Mesothelial cell of epicardium (in vitro differentiated cells): ENCODE measurements around the gene RAB25. TPM values are rescaled to one million over a fixed set of nuclear protein-coding genes. Genes with fewer than 3 reads are reported as not detected.

ENCODE experiments used
- DNase-seq, 2 experiments: peaks; one replicate each; pipeline ENCODE4 v3.0.0; 2021; ENCODE audit warnings: low spot score in 2 of 2; ENCODE audit not compliant: unreplicated experiment in 2 of 2
- H3K27ac Mint-ChIP-seq: 2 replicates; pipeline ENCODE4 v1.8.0; 2021; ENCODE audit warnings: mixed read lengths
- H3K27me3 Mint-ChIP-seq: 2 replicates; pipeline ENCODE4 v1.8.0; 2021; ENCODE audit warnings: low read depth, mixed read lengths
- H3K36me3 Mint-ChIP-seq: 2 replicates; pipeline ENCODE4 v1.8.0; 2021; ENCODE audit warnings: mixed read lengths
- H3K4me1 Mint-ChIP-seq: 2 replicates; pipeline ENCODE4 v1.8.0; 2021; ENCODE audit warnings: mixed read lengths
- H3K4me3 Mint-ChIP-seq: 2 replicates; pipeline ENCODE4 v1.8.0; 2021; ENCODE audit warnings: mild to moderate bottlenecking, moderate library complexity, mixed read lengths
- H3K9me3 Mint-ChIP-seq: 2 replicates; pipeline ENCODE4 v1.8.0; 2021; ENCODE audit warnings: mixed read lengths
- total RNA-seq: library from RNA; stranded (reverse); gene quantifications from 3 replicates; pipeline ENCODE4 v1.2.1, GENCODE V29; 2021
- TF ChIP-seq, protein P1 (sequence below): fragments of 200-600 bp; sonication (generic); IDR thresholded peaks from one replicate; pipeline ENCODE4 v1.5.0; 2021; ENCODE audit warnings: antibody characterized with exemption; ENCODE audit not compliant: unreplicated experiment

The RAB25 gene
- total RNA-seq, 1 donor from 2014 or later = 51.1 TPM

DNA sequence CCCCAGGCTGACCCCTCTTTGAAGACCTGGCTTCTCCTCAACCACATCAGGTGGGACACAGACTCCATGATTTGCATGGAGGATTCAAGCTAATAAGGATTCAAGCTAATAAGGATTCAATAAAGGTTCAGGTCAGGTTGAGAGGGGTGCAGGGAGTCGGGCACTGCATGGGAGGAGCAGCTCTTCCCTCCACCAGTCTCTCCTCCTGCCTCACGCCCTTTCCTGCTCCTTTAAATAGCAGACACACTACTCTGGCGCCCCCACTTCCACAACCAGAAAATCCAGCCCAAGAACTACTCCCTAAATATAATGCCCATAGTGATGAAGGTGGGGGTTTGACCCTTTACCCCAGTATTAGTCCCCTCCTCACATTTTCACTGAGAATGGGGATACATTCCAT, 14.2 kb downstream of the RAB25 start:
- Mint-ChIP-seq H3K4me3 (no peak overlapping the region), H3K9me3 (no peaks in the 10 kb centered on the region), H3K27ac (peak overlapping the region; percentile 79), H3K4me1 (peaks cover 75% of the 10 kb centered on the region), H3K27me3 (no peaks in the 10 kb centered on the region), H3K36me3 (peaks cover 21% of the 10 kb centered on the region)
- TF ChIP-seq, protein P1, sequence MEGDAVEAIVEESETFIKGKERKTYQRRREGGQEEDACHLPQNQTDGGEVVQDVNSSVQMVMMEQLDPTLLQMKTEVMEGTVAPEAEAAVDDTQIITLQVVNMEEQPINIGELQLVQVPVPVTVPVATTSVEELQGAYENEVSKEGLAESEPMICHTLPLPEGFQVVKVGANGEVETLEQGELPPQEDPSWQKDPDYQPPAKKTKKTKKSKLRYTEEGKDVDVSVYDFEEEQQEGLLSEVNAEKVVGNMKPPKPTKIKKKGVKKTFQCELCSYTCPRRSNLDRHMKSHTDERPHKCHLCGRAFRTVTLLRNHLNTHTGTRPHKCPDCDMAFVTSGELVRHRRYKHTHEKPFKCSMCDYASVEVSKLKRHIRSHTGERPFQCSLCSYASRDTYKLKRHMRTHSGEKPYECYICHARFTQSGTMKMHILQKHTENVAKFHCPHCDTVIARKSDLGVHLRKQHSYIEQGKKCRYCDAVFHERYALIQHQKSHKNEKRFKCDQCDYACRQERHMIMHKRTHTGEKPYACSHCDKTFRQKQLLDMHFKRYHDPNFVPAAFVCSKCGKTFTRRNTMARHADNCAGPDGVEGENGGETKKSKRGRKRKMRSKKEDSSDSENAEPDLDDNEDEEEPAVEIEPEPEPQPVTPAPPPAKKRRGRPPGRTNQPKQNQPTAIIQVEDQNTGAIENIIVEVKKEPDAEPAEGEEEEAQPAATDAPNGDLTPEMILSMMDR = no peak
- no peak for DNase-seq

GRCh38 chr1:156075775-156076204, 14.8 kb downstream of the RAB25 start:
- peaks cover 70% of the 10 kb centered on the region for H3K4me1 Mint-ChIP-seq
- H3K36me3 Mint-ChIP-seq = peaks cover 21% of the 10 kb centered on the region
- TF ChIP-seq, protein P1 = no peak
- no peaks in the 10 kb centered on the region for H3K9me3 Mint-ChIP-seq
- peak overlapping the region; percentile 79 for H3K27ac Mint-ChIP-seq
- H3K4me3 Mint-ChIP-seq = no peak overlapping the region
- no peak for DNase-seq
- no peaks in the 10 kb centered on the region for H3K27me3 Mint-ChIP-seq

DNA sequence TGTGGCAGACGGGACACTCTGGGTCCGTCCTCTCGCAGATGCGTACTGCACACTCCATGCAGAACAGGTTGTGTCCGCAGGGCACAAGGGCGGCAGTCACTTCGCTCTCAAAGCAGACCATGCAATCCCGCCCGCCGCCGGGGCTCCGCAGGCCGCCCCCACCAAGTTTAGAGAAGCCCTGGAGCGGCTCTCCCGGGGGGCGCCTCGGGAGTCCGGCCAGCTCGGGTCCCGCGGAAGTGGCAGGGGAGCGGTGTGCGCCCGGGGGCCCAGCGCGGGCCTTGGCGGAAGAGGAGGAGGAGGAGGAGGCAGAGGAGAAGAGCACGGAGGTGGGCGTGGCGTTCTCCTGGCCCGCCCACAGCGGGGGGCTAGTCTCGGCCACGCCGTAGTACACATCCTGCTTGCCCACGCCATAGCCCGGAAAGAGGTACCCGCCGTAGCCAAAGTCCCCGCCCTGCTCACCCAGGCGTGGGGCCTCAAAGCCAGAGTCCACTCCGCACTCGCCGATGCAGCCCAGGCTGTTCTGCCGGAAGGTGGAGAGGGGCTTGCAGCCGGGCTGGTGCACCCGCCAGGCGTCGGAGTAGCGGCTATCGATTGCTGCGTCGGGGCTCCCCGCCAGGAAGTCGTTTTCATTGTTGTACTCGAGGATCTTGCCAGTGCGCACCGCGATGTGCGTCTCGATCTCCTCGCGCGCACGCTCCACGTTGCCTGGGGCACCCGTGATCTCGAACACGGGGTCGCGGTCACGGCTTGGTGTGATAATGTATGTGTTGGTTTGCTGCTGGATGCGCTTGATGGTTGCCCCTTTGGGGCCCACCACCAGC, 15.9 kb downstream of the RAB25 start:
- Mint-ChIP-seq H3K27ac (peak overlapping the region; percentile 40), H3K9me3 (no peaks in the 10 kb centered on the region), H3K4me3 (no peak overlapping the region)

GRCh38 chr1:156077430-156077760, 16.4 kb downstream of the RAB25 start:
- peak overlapping the region; percentile 40 for H3K27ac Mint-ChIP-seq
- no peak overlapping the region for H3K4me3 Mint-ChIP-seq
- no peaks in the 10 kb centered on the region for H3K27me3 Mint-ChIP-seq
- H3K4me1 Mint-ChIP-seq = peaks cover 64% of the 10 kb centered on the region
- TF ChIP-seq, protein P1 = no peak
- H3K36me3 Mint-ChIP-seq = peaks cover 21% of the 10 kb centered on the region
- no peak for DNase-seq
- no peaks in the 10 kb centered on the region for H3K9me3 Mint-ChIP-seq

More for the DNA sequence above, 15.9 kb downstream of the RAB25 start:
- H3K27me3 Mint-ChIP-seq = no peaks in the 10 kb centered on the region
- peaks cover 69% of the 10 kb centered on the region for H3K4me1 Mint-ChIP-seq
- TF ChIP-seq, protein P1 = no peak
- no peak for DNase-seq
- peaks cover 21% of the 10 kb centered on the region for H3K36me3 Mint-ChIP-seq

- H3K27ac Mint-ChIP-seq = peak overlapping the region; percentile 97
- TF ChIP-seq, protein P1 = no peak
- H3K36me3 Mint-ChIP-seq = peaks cover 21% of the 10 kb centered on the region
- peak overlapping the region; percentile 98 for H3K4me3 Mint-ChIP-seq
- no peak for DNase-seq
- H3K27me3 Mint-ChIP-seq = no peaks in the 10 kb centered on the region
- H3K9me3 Mint-ChIP-seq = no peaks in the 10 kb centered on the region
- H3K4me1 Mint-ChIP-seq = peaks cover 58% of the 10 kb centered on the region
Observed at GRCh38 chr1:156078728-156079127, 17.8 kb downstream of the RAB25 start.
